Omental fat pad (tissue), 4 donors: ENCODE results near the gene BAD. TPM values are rescaled to one million over a fixed set of nuclear protein-coding genes. Genes with fewer than 3 reads are reported as not detected.

Experiments
- ATAC-seq: fragments of 150-250 bp; one replicate; pipeline ENCODE4 v1.9.1; 2016; ENCODE audit warnings: mild to moderate bottlenecking, moderate library complexity; ENCODE audit not compliant: low FRiP score
- DNase-seq: peaks from one replicate; pipeline ENCODE4 v3.0.0-alpha.2; 2019; ENCODE audit warnings: low spot score
- total RNA-seq, 4 donors: library from RNA; depleted of rRNA; stranded (reverse); fragments of >200 nt; gene quantifications; one replicate each; pipeline ENCODE4 v1.1.0, GENCODE V29; 2016
- TF ChIP-seq, protein P1 (sequence below), 3 donors: fragments of 450-650 bp; IDR thresholded peaks; one replicate each; pipeline ENCODE4 v1.5.1; 2016 to 2017; ENCODE audit warnings: antibody characterized with exemption in 3 of 3, mild to moderate bottlenecking in 3 of 3, moderate library complexity in 2 of 3

BAD gene
- total RNA-seq, 4 donors from 2014 or later, result 47.9 to 89.7 (median 78.8) TPM

GRCh38 chr11:64305075-64305690 is 20.7 kb upstream of the BAD start, which contains the start of gene ESRRA:
Gene ESRRA, plus strand, starts transcription at chr11:64305524. Its CDS starts 1,656 bp downstream, at chr11:64307180.
- DNase-seq (peak; percentile 99), ATAC-seq (peak; percentile 85)
- TF ChIP-seq, protein P1, sequence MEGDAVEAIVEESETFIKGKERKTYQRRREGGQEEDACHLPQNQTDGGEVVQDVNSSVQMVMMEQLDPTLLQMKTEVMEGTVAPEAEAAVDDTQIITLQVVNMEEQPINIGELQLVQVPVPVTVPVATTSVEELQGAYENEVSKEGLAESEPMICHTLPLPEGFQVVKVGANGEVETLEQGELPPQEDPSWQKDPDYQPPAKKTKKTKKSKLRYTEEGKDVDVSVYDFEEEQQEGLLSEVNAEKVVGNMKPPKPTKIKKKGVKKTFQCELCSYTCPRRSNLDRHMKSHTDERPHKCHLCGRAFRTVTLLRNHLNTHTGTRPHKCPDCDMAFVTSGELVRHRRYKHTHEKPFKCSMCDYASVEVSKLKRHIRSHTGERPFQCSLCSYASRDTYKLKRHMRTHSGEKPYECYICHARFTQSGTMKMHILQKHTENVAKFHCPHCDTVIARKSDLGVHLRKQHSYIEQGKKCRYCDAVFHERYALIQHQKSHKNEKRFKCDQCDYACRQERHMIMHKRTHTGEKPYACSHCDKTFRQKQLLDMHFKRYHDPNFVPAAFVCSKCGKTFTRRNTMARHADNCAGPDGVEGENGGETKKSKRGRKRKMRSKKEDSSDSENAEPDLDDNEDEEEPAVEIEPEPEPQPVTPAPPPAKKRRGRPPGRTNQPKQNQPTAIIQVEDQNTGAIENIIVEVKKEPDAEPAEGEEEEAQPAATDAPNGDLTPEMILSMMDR (IDR thresholded peaks at IDR 0.05), result no peak

DNA sequence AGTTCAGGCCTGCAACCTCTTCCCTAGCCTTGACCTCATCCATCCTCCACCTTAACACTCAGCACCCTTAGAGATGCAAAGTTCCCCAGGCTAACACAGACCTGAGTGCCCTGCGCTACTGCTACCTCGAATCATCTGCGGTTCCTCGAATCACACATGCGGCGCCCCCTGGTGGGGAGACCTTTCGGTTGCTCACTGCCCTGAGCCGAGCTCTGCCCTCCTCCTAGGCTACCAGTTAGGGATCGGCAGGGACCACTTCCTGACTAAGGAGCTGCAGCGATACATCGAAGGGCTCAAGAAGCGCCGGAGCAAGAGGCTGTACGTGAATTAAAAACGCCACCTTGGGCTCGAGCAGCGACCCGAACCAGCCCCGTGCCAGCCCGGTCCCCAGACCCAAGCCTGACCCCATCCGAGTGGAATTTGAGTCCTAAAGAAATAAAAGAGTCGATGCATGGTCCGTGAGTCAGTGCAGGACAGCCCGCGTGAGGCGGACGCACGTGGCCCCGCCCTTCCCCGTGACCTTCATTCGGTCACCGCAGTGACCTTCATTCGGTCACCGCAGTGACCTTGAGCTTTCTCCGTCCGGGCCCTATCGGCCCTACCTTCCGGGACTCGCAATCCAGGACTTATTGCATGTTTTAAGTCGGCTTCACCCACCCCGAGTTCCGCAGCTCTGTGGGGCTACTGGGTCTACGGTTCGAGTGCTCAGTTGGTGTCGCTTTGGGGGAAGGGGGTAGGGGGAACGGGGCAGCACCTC is 20.0 kb upstream of the BAD start:
- DNase-seq, result peak; percentile 99
- ATAC-seq, result peak; percentile 38
- TF ChIP-seq, protein P1 (IDR thresholded peaks at IDR 0.05), result peak in 2 of 3 donors; percentile 71

DNA sequence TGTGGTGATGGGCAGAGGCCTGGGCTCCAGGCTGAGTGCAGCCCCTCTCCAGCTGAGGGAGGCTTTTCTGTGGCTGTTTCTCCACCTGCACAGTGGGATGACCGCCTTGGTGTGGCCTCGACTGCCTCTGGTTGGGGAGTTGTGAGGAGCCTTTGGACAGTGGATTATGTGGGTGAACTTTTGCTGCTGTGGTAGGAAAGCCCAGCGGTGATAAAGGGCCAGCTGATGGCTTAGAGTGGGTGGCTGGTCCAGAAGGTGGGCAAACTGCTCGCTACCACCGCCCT is 19.5 kb upstream of the BAD start:
- DNase-seq, result no peak
- ATAC-seq, result no peak

GRCh38 chr11:64303109-64304031 is 18.9 kb upstream of the BAD start:
- TF ChIP-seq, protein P1 (IDR thresholded peaks at IDR 0.05), result no peak
- ATAC-seq (no peak), DNase-seq (no peak)

More for the DNA sequence above, 19.5 kb upstream of the BAD start:
- TF ChIP-seq, protein P1 (IDR thresholded peaks at IDR 0.05), result no peak

DNA sequence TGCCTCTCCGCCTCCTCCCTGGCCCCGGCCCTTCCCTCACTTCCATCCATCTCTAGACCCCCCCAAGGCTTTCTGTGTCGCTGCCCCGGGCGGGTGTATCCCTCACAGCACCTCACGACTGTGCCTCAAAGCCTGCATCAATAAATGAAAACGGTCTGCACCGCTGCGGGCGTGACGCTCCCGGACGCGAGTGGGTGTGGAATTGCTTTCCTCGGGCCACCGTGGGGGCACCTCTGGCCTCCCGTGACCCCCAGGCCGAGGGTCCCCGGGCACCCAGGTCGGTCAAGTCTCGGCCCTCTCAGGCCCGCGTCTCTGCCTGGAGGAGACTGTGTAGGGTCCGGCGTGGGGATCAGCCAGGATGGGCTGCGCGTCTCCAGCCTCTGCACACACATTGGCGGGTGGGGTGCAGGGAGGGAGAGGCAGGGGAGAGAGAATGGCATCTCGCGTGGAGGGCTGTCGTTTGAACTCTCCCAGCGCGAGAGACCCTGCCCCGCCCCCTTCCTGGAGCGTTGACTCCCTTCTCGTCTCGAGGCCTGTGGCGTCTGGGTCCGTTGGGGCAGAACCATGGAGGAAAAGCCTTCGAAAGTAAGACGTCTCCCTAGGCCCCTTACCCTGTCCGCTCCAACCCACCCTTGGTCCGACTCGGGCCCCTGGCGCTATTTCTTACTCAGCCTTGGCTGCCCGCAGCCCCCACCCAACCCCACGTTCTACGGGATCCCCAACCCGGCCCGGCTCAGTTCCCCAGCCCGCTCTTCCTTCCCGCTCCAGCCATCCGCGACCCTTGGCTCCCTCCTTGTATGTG is 15.6 kb upstream of the BAD start, which contains the start of gene CATSPERZ:
CATSPERZ (plus strand) TSS at position 512 of the 802 bp plus-strand sequence; CDS start at position 565, 53 bp downstream.
- ATAC-seq (no peak), DNase-seq (no peak)
- TF ChIP-seq, protein P1 (IDR thresholded peaks at IDR 0.05), result no peak
